NCI-H226 (cell line): Measurements from ENCODE around the gene CARD11.
"Not testable (repeated sequence)": the region's sequence is repeated elsewhere in the genome, so short reads cannot be mapped to it uniquely, and the experiment has no call there.

Experiments
- DNase-seq: peaks from one replicate; pipeline ENCODE4 v3.0.0-alpha.2; 2015

CARD11 gene

GRCh38 chr7:3063016-3063753 is 19.5 kb upstream of the CARD11 start:
- DNase-seq: no peak

GRCh38 chr7:3057066-3057420 is 13.4 kb upstream of the CARD11 start:
- DNase-seq: no peak

- DNase-seq: no peak
These were observed 12.8 kb upstream of the CARD11 start for GRCh38 chr7:3056234-3057065.

- no peak for DNase-seq
These were observed 12.0 kb upstream of the CARD11 start for GRCh38 chr7:3055626-3056025.

GRCh38 chr7:3042861-3043489 is 692 bp downstream of the CARD11 start:
- peak; percentile 68 for DNase-seq

- DNase-seq: no peak
These were observed 1.5 kb downstream of the CARD11 start for GRCh38 chr7:3041986-3042675.

GRCh38 chr7:3039787-3040186 is 3.9 kb downstream of the CARD11 start:
- DNase-seq: no peak

GRCh38 chr7:3038011-3038410 is 5.7 kb downstream of the CARD11 start:
- not testable (repeated sequence) for DNase-seq

- DNase-seq: no peak
These were observed 6.4 kb downstream of the CARD11 start for GRCh38 chr7:3037259-3037658.

GRCh38 chr7:3034591-3035150 is 9.0 kb downstream of the CARD11 start:
- no peak for DNase-seq

- DNase-seq: no peak
These were observed 10.1 kb downstream of the CARD11 start for GRCh38 chr7:3033581-3033980.

- no peak for DNase-seq
These were observed 10.5 kb downstream of the CARD11 start for GRCh38 chr7:3033136-3033535.

- no peak for DNase-seq
These were observed 11.4 kb downstream of the CARD11 start for GRCh38 chr7:3032256-3032655.

- DNase-seq: no peak
These were observed 14.5 kb downstream of the CARD11 start for GRCh38 chr7:3029138-3029537.

GRCh38 chr7:3028758-3029093 is 14.9 kb downstream of the CARD11 start:
- DNase-seq: no peak

- no peak for DNase-seq
These were observed 15.5 kb downstream of the CARD11 start for GRCh38 chr7:3028071-3028757.

- DNase-seq: no peak
These were observed 16.4 kb downstream of the CARD11 start for GRCh38 chr7:3027005-3027845.

GRCh38 chr7:3025616-3026015 is 18.1 kb downstream of the CARD11 start:
- no peak for DNase-seq

GRCh38 chr7:3021825-3022224 is 21.8 kb downstream of the CARD11 start:
- peak; percentile 52 for DNase-seq

- not testable (repeated sequence) for DNase-seq
These were observed 22.4 kb downstream of the CARD11 start for GRCh38 chr7:3021224-3021623.

GRCh38 chr7:3020416-3020815 is 23.3 kb downstream of the CARD11 start:
- no peak for DNase-seq
